Measurements from ENCODE around the gene FAM78A.

Gene FAM78A

DNA sequence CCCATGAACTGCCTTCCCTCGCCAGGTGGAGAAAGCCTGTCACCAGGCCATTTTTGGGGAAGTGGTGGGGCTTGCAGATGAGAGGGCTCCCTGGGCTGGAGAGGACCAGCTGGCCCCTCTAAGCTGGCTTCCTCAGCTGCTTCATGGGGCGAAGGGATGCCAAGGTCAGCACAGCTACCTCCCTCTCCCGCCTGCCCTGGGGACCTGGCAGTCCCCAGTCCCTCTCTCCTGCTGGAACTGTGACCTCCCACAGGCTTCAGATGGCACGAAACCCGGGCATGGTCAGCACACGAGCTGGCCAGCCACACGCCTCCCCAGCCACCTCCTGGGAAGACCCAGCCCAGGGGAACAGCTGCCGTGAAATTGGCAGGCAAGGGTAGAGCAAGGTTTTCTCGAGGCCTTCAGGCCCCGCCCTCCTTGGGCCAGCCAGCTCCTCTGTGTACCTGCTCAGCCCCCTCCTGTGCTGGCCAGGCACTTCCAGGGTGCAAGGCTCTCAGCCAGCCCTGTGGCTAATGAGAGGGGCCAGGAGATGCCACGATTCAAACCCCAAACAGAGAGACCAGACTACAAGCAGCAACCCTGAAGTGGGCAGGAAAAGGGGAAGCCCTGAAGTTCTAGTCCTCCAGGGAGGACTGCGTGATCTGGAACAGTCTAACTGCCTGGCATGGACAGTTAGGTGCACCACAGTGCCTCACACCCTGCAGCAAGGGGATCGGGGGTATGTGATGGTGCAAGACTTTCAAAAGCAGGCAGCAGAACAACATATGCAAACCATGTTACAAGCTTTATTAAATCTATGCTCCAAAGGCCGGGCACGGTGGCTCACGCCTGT lies 26.1 kb upstream of the FAM78A start:
- H3K4me3 ChIP-seq (ENCODE audit: low read depth, low read length): no peak overlapping the region
- TF ChIP-seq, protein P1, sequence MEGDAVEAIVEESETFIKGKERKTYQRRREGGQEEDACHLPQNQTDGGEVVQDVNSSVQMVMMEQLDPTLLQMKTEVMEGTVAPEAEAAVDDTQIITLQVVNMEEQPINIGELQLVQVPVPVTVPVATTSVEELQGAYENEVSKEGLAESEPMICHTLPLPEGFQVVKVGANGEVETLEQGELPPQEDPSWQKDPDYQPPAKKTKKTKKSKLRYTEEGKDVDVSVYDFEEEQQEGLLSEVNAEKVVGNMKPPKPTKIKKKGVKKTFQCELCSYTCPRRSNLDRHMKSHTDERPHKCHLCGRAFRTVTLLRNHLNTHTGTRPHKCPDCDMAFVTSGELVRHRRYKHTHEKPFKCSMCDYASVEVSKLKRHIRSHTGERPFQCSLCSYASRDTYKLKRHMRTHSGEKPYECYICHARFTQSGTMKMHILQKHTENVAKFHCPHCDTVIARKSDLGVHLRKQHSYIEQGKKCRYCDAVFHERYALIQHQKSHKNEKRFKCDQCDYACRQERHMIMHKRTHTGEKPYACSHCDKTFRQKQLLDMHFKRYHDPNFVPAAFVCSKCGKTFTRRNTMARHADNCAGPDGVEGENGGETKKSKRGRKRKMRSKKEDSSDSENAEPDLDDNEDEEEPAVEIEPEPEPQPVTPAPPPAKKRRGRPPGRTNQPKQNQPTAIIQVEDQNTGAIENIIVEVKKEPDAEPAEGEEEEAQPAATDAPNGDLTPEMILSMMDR (IDR thresholded peaks at IDR 0.05; ENCODE audit: low read depth, low read length): no peak
- in situ Hi-C loops (cut with HindIII; ENCODE audit: low sequenced_read_pairs): no loop called here
- DNase-seq (ENCODE audit: low read depth, low spot score): no peak

DNA sequence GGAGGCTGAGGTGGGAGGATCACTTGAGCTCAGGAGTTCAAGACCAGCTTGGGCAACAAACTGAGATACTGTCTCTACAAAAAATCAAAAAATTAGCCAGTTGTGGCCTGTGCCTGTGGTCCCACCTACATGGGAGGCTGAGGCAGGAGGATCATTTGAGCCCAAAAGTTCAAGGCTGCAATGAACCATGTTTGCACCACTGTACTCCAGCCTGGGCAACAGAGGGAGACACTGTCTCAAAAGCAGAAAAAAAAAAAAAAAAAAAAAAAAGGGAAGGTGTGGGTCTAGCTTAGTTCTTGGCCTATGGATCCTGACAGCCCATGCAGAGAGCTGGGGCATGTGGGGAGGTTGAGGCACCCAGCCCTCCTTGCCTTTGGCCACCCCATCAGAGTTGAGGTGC lies 24.1 kb upstream of the FAM78A start:
- in situ Hi-C loops (cut with HindIII; ENCODE audit: low sequenced_read_pairs): no loop called here

DNA sequence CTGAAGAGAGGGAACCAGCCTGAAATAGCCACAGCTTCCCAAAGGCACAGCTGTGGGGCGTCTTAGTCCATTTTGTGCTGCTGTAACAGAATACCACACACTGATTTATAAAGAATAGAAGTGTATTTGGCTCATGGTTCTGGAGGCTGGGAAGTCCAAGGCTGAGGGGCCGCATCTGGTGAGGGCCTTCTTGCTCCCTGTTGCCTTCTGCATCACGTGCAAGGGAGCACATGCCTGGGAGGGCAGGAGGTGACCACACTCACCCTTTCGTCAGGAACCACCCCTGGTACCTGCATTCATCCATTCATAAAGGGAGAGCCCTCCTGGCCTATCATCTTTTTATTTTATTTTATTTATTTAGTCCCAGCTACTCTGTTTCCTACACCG lies 23.6 kb upstream of the FAM78A start:
- H3K4me3 ChIP-seq (ENCODE audit: low read depth, low read length): no peak overlapping the region
- DNase-seq (ENCODE audit: low read depth, low spot score): no peak
- TF ChIP-seq, protein P1 (IDR thresholded peaks at IDR 0.05; ENCODE audit: low read depth, low read length): no peak
- in situ Hi-C loops (cut with HindIII; ENCODE audit: low sequenced_read_pairs): no loop called here

More for the DNA sequence above, 24.1 kb upstream of the FAM78A start:
- DNase-seq (ENCODE audit: low read depth, low spot score): no peak
- no peak overlapping the region for H3K4me3 ChIP-seq (ENCODE audit: low read depth, low read length)
- TF ChIP-seq, protein P1 (IDR thresholded peaks at IDR 0.05; ENCODE audit: low read depth, low read length): no peak

DNA sequence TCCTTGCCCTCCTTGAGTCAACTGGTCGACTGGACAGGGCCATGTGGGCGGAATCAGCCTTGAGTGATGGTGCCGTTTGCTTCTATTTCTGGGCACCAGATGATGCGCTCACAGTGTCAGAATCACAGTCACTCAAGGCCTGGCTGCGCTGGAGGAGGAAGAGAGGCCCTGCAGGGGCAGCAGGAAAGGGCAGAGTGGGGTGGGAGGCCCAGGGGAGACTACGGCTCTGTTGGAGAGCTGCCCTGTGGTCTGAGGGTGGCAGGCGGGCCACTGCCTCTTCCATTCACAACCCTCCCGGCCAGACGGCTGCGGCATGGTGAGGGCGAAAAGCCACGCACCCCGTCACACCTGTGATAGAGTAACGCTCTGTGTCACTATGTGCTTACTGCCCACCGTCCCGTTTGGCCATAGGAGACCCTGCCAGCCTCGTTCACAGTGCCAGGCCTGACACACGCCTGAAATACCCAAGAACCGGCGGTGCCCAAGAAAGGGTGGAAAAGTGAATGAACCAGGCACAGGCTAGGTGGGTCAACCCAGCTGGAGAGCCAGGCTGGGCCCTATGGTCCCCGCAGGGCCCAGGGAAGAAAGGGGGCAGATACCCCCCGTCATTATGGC lies 23.1 kb upstream of the FAM78A start:
- TF ChIP-seq, protein P1 (IDR thresholded peaks at IDR 0.05; ENCODE audit: low read depth, low read length): no peak
- H3K4me3 ChIP-seq (ENCODE audit: low read depth, low read length): no peak overlapping the region
- in situ Hi-C loops (cut with HindIII; ENCODE audit: low sequenced_read_pairs): no loop called here
- DNase-seq (ENCODE audit: low read depth, low spot score): no peak

DNA sequence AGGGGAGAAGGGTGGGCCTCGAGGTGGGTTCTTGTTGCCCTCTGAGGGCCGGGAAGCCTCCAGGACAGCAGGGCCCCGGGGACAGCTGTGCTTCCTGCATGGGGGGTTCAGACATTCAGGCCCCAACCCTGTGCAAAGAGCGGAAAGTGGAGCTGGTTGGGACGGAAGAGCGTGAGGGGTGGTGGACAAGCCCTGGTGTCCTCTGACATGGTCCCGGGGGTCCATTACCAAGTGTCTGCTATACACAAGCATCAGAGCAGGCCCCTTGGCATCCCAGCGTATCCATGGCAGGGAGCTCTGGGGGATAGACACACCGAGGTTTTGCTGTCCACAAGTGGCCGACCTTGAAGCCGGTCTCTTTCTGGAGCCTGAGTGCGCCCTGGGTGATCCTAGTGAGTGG lies 22.5 kb upstream of the FAM78A start:
- TF ChIP-seq, protein P1 (IDR thresholded peaks at IDR 0.05; ENCODE audit: low read depth, low read length): no peak
- DNase-seq (ENCODE audit: low read depth, low spot score): no peak
- in situ Hi-C loops (cut with HindIII; ENCODE audit: low sequenced_read_pairs): no loop called here
- H3K4me3 ChIP-seq (ENCODE audit: low read depth, low read length): no peak overlapping the region

DNA sequence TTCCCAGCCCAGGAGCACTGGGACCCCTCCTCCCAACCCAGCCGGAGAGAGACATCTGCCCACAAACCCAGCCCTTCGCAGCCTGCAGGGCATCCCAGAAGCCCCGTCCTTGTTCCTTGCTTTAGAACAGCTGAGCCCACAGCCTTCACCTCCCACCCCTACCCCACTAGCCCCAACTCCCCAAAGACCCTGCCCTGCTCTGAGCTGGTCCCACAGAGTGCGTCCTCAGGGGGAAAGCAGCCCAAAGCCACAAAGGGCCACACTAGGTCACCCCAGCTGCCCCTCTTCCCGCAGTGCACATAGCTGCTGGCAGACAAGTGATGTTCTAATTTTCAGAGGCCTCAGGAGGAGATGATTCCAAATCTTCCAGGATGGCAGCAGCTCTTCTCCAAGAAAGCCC lies 22.0 kb upstream of the FAM78A start:
- in situ Hi-C loops (cut with HindIII; ENCODE audit: low sequenced_read_pairs): no loop called here
- TF ChIP-seq, protein P1 (IDR thresholded peaks at IDR 0.05; ENCODE audit: low read depth, low read length): no peak

More for the DNA sequence above, 22.0 kb upstream of the FAM78A start:
- no peak for DNase-seq (ENCODE audit: low read depth, low spot score)
- no peak overlapping the region for H3K4me3 ChIP-seq (ENCODE audit: low read depth, low read length)

Measured in astrocyte of the spinal cord (primary cell).